Lower leg skin (tissue), 3 donors: ENCODE data around the gene NTPCR.

Source experiments
- POLR2A ChIP-seq, 2 donors: fragments of 450-650 bp; IDR thresholded peaks; one replicate each; pipeline ENCODE4 v1.6.1; 2016 to 2017; ENCODE audit warnings: antibody characterized with exemption in 2 of 2, mild to moderate bottlenecking in 1 of 2, moderate library complexity in 1 of 2
- TF ChIP-seq, protein P1 (sequence below), 3 donors: fragments of 450-650 bp; IDR thresholded peaks; one replicate each; pipeline ENCODE4 v1.5.1; 2016; ENCODE audit warnings: antibody characterized with exemption in 3 of 3, mild to moderate bottlenecking in 3 of 3, moderate library complexity in 2 of 3

DNA sequence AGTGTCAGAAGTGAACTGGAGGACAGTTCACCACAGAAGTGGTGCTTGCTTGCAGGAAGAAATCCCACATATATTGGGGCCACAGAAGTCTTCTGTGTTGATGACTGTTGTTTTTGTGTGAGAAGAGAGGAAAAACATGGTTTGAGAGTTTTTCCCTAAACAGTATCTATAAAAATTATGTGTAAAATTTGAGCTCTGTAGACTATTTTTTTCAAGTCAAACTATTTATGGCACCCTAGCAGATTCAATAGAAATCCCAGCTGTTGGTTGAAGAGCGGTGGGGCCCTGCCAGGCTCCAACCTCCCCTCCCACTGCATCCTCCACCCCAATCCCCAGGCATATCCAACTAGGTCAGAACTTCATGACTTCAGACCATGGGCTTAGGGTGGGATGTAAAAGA is 61.6 kb downstream of the NTPCR start:
- TF ChIP-seq POLR2A (IDR thresholded peaks at IDR 0.05) = no peak
- TF ChIP-seq, protein P1, sequence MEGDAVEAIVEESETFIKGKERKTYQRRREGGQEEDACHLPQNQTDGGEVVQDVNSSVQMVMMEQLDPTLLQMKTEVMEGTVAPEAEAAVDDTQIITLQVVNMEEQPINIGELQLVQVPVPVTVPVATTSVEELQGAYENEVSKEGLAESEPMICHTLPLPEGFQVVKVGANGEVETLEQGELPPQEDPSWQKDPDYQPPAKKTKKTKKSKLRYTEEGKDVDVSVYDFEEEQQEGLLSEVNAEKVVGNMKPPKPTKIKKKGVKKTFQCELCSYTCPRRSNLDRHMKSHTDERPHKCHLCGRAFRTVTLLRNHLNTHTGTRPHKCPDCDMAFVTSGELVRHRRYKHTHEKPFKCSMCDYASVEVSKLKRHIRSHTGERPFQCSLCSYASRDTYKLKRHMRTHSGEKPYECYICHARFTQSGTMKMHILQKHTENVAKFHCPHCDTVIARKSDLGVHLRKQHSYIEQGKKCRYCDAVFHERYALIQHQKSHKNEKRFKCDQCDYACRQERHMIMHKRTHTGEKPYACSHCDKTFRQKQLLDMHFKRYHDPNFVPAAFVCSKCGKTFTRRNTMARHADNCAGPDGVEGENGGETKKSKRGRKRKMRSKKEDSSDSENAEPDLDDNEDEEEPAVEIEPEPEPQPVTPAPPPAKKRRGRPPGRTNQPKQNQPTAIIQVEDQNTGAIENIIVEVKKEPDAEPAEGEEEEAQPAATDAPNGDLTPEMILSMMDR (IDR thresholded peaks at IDR 0.05) = no peak
